IPS DF 19.7 (cell line): ENCODE data around the gene CCR6.

Source experiments
- DNase-seq: peaks from one replicate; pipeline ENCODE4 v3.0.0-alpha.2; 2013; ENCODE audit warnings: low read depth, low spot score

CCR6 gene

GRCh38 chr6:167098825-167099225, 24.1 kb upstream of the CCR6 start:
- DNase-seq, result no peak

GRCh38 chr6:167099707-167100106, 23.2 kb upstream of the CCR6 start:
- DNase-seq, result no peak

GRCh38 chr6:167100241-167100674, 22.6 kb upstream of the CCR6 start:
- DNase-seq, result no peak

GRCh38 chr6:167102318-167102717, 20.6 kb upstream of the CCR6 start:
- DNase-seq, result no peak

- DNase-seq, result no peak
These were observed 19.6 kb upstream of the CCR6 start for GRCh38 chr6:167103041-167103891.

- no peak for DNase-seq
These were observed 18.5 kb upstream of the CCR6 start for GRCh38 chr6:167104388-167104787.

GRCh38 chr6:167105060-167105459, 17.8 kb upstream of the CCR6 start:
- no peak for DNase-seq

GRCh38 chr6:167106406-167106805, 16.5 kb upstream of the CCR6 start:
- DNase-seq, result no peak

GRCh38 chr6:167107787-167108186, 15.1 kb upstream of the CCR6 start:
- DNase-seq, result no peak

GRCh38 chr6:167108278-167108677, 14.6 kb upstream of the CCR6 start:
- DNase-seq, result no peak

- DNase-seq, result no peak
These were observed 13.2 kb upstream of the CCR6 start for GRCh38 chr6:167109651-167110050.

GRCh38 chr6:167111597-167111996, 11.3 kb upstream of the CCR6 start:
- DNase-seq, result no peak

GRCh38 chr6:167112421-167112820, 10.5 kb upstream of the CCR6 start:
- DNase-seq, result no peak

- no peak for DNase-seq
These were observed 9.7 kb upstream of the CCR6 start for GRCh38 chr6:167113047-167113754.

GRCh38 chr6:167113935-167114910, 8.7 kb upstream of the CCR6 start:
- no peak for DNase-seq

GRCh38 chr6:167115054-167115453, 7.8 kb upstream of the CCR6 start:
- no peak for DNase-seq

GRCh38 chr6:167116109-167116837, 6.6 kb upstream of the CCR6 start:
- no peak for DNase-seq

- no peak for DNase-seq
These were observed 6.1 kb upstream of the CCR6 start for GRCh38 chr6:167116838-167117228.

GRCh38 chr6:167118006-167118405, 4.9 kb upstream of the CCR6 start:
- DNase-seq, result no peak

- no peak for DNase-seq
These were observed 4.1 kb upstream of the CCR6 start for GRCh38 chr6:167118839-167119238.
